Suppressor macrophage treated with lipopolysaccharide for 1 hour (primary cell): ENCODE results near the gene COX6B1.
A peak's percentile ranks its signal among the peaks of the same experiment; 100 is the strongest.
"Not testable (repeated sequence)": the region's sequence is repeated elsewhere in the genome, so short reads cannot be mapped to it uniquely, and the experiment has no call there.

Source experiments
- DNase-seq, 3 donors: peaks; one replicate each; pipeline ENCODE4 v3.0.0-alpha.2; 2020 to 2022

COX6B1 gene

DNA sequence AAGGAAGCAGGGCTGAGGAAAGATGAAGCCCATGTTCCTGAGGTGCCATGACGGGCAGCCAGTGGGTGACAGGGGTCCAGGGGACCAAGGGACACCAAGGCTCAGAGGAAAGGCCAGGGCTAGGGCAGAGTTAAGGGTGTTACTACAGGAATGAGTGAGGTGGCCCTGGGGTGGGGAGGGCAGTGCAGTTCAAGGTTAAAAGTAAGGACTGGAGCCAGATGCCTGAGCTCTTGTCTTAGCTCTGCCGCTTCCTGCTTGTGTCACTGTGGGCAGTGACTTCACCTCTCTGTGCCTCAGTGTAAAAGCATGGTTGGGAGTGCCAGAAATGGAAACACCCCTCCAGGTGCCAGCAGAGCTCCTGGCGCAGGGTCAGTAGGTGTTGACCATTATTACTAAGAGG is 11.5 kb upstream of the COX6B1 start:
- no peak for DNase-seq

DNA sequence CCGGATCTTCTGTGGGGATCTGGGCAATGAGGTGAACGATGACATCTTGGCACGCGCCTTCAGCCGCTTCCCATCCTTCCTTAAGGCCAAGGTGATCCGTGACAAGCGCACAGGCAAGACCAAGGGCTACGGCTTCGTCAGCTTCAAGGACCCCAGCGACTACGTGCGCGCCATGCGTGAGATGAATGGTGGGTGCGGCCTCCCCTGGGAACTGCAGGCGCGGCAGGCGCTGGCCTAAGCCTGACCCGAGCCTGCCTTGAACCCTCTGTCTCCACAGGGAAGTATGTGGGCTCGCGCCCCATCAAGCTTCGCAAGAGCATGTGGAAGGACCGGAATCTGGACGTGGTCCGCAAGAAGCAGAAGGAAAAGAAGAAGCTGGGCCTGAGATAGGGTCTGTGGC is 11.0 kb upstream of the COX6B1 start:
- DNase-seq = no peak

DNA sequence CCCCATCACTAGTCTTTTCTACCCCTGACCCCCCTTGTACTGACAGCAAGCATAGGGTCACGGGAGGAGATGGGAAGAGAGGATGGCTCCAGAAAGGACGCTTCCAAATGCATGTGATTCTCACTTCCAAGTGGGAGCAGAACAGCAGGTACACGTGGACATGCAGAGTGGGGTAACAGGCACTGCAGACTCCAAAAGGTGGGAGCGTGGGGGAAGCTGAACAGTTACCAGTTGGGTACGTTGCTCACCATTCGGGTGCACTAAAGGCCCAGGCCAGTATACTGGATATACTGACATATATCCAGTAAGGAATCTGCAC is 8.8 kb upstream of the COX6B1 start:
- no peak for DNase-seq

DNA sequence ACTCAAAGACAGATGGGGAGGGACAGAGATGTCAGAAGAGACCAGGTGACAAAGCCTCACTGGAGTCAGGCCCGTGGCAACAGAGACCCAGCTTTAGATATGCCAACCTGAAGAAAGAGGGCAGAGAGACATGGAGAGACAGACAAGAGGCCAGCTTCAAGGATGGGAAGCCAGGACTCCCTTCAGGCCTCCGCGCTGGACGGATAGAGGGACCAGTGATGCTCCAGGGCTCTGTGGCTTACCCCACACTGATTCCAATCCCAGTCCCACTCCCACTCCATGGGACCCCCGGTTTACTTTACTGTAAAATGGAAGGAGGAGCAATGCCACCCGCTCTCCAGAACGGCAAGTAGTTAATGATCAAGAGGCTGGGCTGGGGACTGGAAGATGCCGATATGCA is 8.3 kb upstream of the COX6B1 start:
- no peak for DNase-seq

DNA sequence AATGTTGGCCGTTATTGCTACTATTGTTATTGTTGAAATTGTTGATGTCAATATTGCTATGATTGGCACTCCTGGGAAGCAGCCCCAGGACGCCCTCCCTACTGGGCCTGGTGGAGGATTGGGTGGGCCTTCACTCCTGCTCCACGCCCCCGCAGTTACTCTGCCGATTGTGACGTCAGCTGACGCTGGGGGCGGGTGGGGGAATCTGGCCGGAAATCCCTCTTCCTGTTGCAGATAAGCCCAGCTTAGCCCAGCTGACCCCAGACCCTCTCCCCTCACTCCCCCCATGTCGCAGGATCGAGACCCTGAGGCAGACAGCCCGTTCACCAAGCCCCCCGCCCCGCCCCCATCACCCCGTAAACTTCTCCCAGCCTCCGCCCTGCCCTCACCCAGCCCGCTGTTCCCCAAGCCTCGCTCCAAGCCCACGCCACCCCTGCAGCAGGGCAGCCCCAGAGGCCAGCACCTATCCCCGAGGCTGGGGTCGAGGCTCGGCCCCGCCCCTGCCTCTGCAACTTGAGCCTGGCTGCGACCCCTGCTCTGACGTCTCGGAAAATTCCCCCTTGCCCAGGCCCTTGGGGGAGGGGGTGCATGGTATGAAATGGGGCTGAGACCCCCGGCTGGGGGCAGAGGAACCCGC is 6.5 kb upstream of the COX6B1 start, which contains the start of gene ETV2:
Gene ETV2, plus strand, starts transcription at position 231 of the 637 bp plus-strand sequence. CDS start 716 bp downstream, outside the sequence.
- DNase-seq = peak; percentile 64 to 76 (median 68)

DNA sequence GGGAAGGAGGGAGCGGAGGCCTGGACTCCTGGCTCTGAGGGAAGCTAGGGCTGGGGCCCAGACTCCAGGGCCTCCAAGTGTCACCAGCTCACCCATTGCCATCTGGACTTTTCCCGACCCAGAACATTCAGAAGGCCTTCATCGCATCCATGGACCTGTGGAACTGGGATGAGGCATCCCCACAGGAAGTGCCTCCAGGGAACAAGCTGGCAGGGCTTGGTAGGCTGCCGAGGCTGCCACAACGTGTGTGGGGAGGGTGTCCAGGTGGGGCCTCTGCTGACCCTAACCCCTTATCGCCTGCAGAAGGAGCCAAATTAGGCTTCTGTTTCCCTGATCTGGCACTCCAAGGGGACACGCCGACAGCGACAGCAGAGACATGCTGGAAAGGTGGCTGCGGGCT is 5.8 kb upstream of the COX6B1 start:
- no peak for DNase-seq

DNA sequence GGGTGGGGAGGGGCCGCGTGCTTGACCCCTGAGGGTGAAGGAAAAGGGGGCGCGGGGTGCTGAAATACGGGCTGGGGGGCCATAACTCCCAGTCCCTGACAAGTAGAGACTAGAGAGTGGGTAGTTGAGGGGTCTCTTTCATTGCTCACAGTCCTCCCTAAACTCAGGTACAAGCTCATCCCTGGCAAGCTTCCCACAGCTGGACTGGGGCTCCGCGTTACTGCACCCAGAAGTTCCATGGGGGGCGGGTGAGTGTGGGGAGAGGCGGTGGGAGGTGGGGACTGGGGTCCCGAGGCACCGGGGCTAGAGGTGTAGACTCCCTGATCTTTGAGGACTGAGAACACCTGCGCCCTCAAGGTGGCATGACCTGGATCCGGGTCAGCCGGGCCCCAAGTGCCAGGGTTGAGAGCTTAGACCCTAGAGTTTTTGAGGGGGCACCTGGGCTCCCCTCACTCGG is 5.3 kb upstream of the COX6B1 start:
- DNase-seq = no peak

DNA sequence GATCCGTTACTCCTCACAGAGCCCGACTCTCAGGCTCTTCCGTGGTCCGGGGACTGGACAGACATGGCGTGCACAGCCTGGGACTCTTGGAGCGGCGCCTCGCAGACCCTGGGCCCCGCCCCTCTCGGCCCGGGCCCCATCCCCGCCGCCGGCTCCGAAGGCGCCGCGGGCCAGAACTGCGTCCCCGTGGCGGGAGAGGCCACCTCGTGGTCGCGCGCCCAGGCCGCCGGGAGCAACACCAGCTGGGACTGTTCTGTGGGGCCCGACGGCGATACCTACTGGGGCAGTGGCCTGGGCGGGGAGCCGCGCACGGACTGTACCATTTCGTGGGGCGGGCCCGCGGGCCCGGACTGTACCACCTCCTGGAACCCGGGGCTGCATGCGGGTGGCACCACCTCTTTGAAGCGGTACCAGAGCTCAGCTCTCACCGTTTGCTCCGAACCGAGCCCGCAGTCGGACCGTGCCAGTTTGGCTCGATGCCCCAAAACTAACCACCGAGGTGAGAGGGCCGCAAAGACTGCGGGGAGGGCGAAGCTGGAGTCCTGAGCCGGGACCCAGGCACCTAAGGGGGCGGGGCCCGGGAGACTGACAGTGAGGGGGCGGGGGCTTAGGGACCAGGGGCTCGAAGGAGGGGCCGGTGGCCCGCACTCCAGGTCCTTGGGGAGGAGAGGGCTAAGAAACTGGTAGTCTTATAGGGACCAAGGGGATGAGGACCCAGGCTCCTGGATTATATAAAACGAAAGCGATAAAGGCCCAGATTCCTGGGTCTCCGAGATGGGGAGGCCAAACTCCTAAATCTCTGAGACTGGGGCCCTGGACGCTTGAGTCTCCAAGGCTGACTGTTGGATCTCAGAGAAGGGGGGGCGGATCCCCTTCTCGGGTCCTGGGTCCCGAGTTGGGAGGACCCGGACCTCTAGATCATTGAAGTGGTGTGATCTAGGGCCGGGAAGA is 4.6 kb upstream of the COX6B1 start:
- peak; percentile 69 to 87 (median 72) for DNase-seq

DNA sequence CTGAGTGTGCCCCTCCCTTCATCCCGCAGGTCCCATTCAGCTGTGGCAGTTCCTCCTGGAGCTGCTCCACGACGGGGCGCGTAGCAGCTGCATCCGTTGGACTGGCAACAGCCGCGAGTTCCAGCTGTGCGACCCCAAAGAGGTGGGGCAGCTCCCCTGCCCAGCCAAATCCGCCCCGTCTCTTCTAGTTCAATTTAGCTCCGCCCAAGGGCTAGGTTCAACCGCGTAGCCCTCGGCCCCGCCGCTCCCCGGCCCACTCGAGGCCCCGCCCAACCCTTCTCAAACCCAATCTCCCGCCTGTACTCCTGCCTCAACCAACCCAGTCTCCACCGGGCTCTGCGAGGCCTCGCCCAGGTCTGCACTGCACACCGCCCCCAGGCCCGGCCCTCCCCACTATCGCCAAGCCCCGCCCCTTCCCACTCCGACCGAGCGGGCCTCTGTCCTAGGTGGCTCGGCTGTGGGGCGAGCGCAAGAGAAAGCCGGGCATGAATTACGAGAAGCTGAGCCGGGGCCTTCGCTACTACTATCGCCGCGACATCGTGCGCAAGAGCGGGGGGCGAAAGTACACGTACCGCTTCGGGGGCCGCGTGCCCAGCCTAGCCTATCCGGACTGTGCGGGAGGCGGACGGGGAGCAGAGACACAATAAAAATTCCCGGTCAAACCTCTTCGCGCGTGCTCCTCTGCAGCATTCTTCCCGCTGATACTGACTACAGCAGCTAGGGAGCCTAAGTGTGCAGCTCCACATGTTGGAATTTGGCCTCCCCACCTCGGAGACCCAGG is 3.7 kb upstream of the COX6B1 start:
- DNase-seq = peak; percentile 91 to 96 (median 94)

DNA sequence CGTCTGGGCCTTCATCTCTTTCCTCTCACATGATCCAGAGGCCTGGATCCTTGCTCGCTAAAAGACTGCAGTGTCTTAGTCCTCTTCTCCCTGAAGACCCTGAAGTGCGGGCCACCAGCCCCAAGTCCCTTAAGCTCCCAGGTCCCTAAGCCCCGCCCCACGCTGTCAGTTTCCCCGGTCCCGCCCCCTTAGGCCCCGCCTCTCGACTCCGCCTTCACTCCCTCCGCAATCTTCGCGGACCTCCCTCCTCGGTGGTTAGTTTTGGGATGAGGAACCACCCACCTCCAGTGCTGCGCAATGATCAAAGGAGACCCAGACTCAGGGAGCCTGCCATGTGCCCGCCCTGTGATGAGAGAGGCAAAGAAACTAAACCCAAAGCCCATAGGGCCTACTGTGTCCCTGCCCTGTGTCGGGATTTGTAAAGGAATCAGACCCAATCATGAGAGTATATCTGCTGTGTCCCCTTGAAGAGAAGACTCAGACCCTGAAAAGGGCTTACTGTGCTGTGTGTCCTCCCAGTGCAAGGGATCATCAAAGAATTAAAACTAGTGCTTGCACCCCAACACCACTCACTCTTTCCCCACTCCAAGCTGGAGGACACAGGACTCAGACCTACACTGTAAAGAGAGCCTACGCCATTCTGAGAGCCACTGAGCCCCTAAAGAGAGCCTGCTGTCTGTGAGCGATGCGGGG is 3.0 kb upstream of the COX6B1 start:
- DNase-seq = peak; percentile 73 to 89 (median 76)

DNA sequence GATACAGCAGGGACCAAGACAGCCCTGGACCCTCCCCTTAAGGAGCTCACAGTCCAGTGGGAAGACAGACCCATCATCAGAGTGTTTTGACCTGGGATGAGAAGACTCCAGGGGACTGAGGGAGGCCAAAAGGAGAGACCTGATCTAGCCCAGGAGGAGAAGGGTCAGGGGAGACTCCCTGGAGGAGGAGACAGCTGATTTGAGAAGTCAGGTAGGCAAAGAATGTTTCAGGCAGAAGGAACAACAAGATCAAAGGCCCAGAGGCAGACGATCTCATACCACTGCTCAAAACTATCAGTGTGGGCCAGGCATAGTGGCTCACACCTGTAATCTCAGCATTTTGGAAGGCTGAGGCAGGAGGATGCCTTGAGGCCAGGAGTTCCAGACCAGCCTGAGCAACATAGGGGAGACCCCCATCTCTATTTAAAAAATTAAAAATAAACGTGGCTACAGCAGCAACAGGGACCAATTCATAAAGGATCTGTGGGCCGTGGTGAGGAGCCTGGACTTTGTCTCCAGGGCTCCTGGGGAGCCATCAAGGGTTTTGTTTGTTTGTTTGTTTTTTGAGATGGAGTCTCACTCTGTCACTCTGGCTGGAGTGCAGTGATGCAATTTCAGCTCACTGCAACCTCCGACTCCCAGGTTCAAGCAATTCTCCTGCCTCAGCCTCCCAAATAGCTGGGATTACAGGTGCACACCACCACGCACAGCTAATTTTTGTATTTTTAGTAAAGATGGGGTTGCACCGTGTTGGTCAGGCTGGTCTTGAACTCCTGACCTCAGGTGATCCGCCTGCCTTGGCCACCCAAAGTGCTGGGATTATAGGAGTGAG is 2.2 kb upstream of the COX6B1 start:
- DNase-seq = no peak

DNA sequence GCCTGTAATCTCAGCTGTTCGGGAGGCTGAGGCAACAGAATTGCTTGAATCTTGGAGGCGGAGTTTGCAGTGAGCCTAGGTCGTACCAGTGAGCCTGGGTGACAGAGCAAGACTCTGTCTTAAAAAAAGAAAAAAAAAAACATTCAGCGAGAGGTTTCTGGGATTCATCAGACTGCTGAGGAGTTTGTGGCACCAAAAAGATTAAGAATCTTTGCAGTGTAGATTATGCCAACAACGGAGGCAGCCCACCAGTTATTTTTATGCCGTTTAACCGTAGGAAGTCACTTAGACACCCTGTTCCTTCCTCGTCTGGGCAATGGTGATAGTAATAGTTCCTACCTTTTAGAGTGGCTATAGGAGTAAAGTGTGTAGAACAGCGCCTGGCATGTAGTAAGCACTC is 2.5 kb downstream of the COX6B1 start:
- no peak for DNase-seq

DNA sequence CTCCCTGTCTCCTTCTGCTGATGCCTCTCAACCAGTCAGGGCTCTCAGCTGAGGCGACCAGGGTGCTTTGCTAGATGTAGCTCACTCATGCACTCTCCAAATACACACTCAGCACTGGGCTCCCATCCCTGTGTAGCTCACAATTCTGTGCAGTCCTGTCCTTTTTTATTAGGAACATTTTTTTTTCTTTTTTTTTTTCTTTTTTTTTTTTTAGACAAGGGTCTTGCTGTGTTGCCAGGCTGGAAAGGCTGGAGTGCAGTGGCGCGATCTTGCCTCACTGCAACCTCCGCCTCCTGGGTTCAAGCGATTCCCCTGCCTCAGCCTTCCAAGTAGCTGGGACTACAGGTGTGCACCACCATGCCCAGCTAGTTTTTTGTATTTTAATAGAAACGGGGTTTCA is 6.7 kb downstream of the COX6B1 start:
- DNase-seq = not testable (repeated sequence)

DNA sequence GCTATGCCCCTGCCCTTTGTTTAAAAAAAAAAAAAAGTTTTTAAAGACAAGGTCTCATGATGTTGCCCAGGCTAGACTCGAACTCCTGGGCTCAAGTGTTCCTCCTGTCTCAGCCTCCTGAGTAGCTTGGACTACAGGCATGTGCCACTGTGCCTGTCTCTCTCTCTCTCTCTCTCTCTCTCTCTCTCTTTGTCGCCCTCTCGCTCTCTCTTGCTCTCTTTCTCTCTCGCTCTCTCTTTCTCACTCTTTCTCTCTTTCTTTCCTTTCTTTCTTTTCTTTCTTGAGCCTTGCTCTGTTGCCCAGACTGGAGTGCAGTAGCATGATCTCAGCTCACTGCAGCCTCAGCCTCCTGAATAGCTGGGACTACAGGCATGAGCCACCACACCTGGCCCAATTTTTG is 7.5 kb downstream of the COX6B1 start:
- no peak for DNase-seq

DNA sequence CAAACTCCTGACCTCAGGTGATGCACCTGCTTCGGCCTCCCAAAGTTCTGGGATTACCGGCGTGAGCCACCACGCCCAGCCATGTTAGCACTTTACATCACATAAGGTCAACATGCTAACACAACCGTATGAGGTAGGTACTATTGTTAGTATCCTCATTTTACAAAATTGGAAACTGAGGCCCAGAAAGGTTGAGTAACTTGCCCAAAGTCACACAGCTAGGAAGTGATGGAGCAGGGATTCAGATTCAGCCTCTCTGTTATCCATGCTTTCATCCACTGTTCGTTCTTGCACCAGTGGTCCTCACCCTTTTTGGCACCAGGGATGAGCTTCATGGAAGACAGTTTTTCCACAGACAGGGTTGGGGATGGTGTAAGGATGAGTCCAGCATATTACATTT is 8.6 kb downstream of the COX6B1 start:
- DNase-seq = no peak

DNA sequence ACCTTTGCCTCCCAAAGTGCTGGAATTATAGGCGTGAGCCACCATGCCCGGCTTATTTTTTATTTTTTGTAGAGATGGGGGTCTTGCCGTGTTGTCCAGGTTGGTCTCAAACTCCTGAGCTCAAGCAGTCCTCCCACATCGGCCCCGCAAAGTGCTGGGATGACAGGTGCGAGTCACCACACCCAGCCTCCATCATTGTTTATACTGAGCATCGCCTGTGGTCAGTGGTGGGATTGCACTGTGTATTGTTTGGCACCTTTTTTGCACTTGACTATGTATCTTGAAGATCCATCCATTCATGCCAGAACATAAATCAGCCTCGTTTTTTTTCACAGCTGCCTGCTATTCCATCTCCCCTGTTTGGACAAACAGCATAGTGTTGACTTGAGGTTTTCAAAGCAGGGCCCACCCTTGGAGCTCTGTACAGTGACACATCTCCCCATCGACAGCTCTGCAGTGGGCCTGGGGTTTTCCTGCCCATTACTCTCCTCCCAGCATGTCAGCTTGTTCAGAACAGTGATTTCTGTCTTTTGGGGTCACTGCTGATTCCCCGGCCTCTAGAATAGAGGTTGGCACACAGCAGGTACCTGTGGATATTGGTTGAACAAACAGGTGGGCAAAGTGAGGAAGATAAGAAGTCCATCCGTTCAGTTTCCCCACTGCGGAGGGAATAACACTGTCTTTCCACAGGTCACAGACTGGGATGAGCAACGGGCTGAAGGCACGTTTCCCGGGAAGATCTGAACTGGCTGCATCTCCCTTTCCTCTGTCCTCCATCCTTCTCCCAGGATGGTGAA is 10.0 kb downstream of the COX6B1 start:
- DNase-seq = no peak

DNA sequence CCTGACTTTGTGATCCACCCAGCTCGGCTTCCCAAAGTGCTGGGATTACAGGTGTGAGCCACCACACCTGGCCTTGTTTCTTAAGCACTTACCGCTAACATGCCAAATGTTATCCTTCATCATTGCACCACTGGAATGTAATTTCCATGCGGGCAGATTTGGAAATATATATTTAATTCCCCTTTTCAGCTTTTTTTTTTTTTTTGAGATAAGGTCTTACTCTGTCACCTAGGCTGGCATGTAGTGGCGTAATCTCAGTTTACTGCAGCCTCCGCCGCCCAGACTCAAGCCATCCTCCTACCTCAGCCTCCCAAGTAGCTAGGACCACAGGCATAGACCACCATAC is 13.8 kb downstream of the COX6B1 start:
- no peak for DNase-seq

DNA sequence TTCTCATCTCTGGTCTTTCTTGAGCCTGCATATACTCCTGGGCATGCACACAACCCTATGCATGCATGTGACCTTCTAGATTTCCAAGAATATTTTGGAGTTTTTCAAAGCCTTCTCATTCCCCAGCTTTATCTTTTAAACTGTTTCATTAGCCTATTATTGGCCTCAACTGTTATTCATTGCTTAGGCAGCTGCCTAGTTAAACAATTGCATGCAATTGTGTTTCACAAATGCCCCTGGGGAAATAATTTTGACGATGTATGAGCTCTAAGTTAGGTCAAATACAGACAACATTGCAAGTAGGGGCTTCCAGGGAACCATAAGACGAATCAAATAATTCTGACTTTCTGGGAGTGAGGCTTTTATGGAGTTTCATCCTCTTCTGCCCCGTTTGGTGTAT is 15.9 kb downstream of the COX6B1 start:
- DNase-seq = no peak

DNA sequence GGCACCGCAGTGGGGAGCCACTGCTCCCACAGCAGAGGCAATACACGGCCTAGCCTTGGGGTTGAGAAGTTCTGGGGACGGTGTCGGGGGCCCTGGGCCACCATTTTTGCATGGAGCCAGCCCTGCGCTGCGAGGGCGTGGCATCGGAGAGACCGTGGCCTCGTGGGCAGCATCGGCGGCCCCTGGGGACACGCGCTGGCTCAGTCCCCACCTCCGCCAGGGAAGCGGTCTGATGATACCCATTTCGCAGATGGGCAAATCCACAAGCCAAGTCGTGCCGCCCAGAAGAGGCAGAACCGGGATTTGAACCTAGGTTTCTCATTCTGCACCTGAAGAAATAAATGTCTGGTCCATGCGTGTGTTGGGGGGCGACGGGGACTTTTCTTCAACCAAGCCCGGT is 17.0 kb downstream of the COX6B1 start:
- no peak for DNase-seq

DNA sequence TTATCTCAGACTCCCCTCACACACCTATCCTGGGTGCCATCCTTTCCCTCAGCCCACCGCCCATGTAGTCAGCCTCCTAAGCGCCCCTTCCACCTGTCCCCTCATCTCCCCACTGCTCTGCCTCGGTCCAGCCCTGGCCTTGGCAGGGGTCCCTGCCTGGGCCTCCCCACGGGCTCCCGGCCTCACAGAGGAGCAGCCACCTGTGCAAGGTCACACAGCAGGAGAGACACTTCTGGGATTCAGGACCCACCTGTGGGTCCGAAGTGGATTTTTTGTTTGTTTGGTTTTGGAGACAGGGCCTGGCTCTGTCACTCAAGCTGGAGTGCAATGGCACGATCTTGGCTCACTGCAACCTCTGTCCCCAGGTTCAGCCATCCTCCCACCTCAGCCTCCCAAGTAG is 17.5 kb downstream of the COX6B1 start:
- DNase-seq = no peak

DNA sequence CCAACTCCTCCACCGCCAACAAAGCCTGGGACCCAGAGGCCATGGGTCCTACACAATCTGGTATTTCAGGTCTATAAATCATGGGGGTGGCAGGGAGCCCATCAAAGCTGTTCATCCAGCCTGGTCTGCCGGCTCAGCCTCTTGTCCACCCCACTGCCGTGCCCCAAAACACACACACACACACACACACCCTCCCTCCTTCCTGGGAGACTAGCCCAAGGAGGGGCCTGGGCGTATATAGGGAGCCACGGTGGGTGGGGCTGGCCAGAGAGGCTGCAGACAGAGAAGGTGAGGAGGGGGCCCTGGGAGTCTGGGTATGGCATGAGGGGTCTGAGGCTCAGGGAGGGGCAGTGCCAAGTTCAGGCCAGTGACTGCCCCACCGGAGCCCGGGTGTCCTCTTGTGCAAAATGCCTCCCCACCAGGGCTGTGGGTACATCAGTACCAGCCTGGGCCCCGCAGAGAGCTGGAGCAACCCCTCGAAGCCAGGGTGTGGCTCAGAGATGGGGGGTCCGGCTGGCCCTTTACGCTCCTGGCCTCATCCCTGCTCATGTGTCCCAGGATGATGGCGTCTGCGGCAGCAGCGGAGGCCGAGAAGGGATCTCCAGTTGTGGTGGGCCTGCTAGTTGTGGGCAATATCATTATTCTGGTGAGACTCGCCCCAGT is 18.3 kb downstream of the COX6B1 start, which contains the start of gene UPK1A:
Gene UPK1A, plus strand, starts transcription at position 267 of the 663 bp plus-strand sequence. Its CDS starts 296 bp downstream, at position 563.
- no peak for DNase-seq
